A549 (cell line): ENCODE measurements around the gene PRTN3.

Experiments used
- CHD4 ChIP-seq: fragments of 200-600 bp; sonication (generic); IDR thresholded peaks from 2 replicates; pipeline ENCODE4 v1.6.1; 2016; ENCODE audit warnings: antibody characterized with exemption, mild to moderate bottlenecking, borderline replicate concordance
- EP300 ChIP-seq, 2 experiments: fragments of >200 bp; sonication (Bioruptor Twin); formaldehyde crosslinking; IDR thresholded peaks; 2 replicates in 1 of 2; 3 replicates in 1 of 2; pipeline ENCODE4 v1.6.1; 2016 to 2017
- HDAC2 ChIP-seq: fragments of 200-600 bp; sonication (generic); IDR thresholded peaks from 2 replicates; pipeline ENCODE4 v1.6.1; 2016
- HOXA7 ChIP-seq: fragments of 250-450 bp; sonication (Bioruptor Pico); IDR thresholded peaks from 2 replicates; pipeline ENCODE4 v1.5.0; 2020; ENCODE audit warnings: mild to moderate bottlenecking, moderate library complexity
- HOXB13 ChIP-seq: fragments of 250-450 bp; sonication (Bioruptor Pico); IDR thresholded peaks from 2 replicates; pipeline ENCODE4 v1.5.0; 2020; ENCODE audit warnings: low read depth, mild to moderate bottlenecking, moderate library complexity
- MAFK ChIP-seq: fragments of 450-650 bp; IDR thresholded peaks from 2 replicates; pipeline ENCODE4 v1.6.1; 2014; ENCODE audit not compliant: partially characterized antibody
- POLR2A ChIP-seq: IDR thresholded peaks from 2 replicates; pipeline ENCODE4 v1.6.1; 2012; ENCODE audit warnings: mild to moderate bottlenecking, low read length
- RFX5 ChIP-seq: fragments of 450-650 bp; IDR thresholded peaks from 2 replicates; pipeline ENCODE4 v1.7.1; 2014; ENCODE audit warnings: antibody characterized with exemption, mild to moderate bottlenecking, moderate library complexity
- ZC3H11A ChIP-seq: fragments of 450-650 bp; IDR thresholded peaks from 2 replicates; pipeline ENCODE4 v1.6.1; 2014; ENCODE audit warnings: antibody characterized with exemption, mild to moderate bottlenecking
- ZSCAN20 ChIP-seq: fragments of 250-450 bp; sonication (Bioruptor Pico); IDR thresholded peaks from 2 replicates; pipeline ENCODE4 v1.8.0; 2022; ENCODE audit warnings: mild to moderate bottlenecking, moderate library complexity
- TF ChIP-seq, protein P1 (sequence below): fragments of >200 bp; sonication (Bioruptor Twin); formaldehyde crosslinking; IDR thresholded peaks from 3 replicates; pipeline ENCODE4 v1.5.1; 2016
- TF ChIP-seq, protein P2 (sequence below): fragments of 200-600 bp; sonication (generic); IDR thresholded peaks from 2 replicates; pipeline ENCODE4 v1.6.1; 2016; ENCODE audit warnings: antibody characterized with exemption, mild to moderate bottlenecking, moderate library complexity
- TF ChIP-seq, protein P3 (sequence below): IDR thresholded peaks from 2 replicates; pipeline ENCODE4 v1.6.1; 2012
- TF ChIP-seq, protein P4 (sequence below): fragments of 250-450 bp; sonication (Bioruptor Pico); IDR thresholded peaks from 2 replicates; pipeline ENCODE4 v1.5.0; 2021; ENCODE audit warnings: mild to moderate bottlenecking, moderate library complexity, borderline replicate concordance

DNA sequence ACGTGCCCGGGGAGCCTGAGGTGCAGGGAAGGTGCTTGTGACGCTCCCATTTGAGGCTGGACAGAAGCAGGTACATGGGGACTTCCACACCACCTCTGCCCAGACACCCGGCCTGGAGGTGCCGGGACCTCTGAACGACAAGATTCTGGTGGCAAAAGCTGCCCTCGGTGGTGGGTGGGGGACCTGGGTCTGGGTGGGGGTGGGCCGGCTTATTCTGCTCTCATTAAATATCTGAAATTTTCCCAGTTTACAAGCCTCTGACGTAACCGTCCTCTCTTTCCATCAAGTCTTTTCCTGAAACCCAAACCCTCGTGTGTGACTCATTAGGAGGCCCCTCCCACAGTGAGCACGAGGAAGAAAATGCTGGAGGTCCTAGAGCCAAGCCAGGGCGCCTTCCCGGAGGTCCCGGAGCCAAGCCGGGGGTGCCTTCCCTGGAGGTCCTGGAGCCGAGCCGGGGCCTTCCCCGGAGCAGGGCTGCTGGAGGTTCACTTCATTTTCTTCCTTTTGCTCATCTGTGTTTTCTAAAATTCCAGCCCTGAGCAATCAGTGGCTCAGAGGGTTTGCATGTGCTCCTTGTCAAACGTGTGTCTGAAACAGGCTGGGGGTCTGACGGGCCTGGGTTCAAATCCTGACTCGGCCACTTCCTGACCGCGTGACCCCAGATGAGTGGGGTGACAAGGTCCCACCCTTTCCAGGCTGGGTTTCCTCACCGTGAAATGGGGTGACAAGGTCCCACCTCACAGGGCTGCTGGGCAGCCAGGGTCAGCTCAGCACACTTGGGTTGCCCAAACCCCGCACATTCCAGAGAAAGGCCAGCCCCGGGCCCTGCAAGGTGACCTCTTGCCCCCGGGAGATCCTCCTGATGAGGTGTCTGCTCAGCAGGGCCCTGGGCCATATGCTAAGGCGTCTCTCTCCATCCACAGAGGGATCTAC, 28.7 kb downstream of the PRTN3 start:
- no peak for TF ChIP-seq ZC3H11A
- TF ChIP-seq, protein P1, sequence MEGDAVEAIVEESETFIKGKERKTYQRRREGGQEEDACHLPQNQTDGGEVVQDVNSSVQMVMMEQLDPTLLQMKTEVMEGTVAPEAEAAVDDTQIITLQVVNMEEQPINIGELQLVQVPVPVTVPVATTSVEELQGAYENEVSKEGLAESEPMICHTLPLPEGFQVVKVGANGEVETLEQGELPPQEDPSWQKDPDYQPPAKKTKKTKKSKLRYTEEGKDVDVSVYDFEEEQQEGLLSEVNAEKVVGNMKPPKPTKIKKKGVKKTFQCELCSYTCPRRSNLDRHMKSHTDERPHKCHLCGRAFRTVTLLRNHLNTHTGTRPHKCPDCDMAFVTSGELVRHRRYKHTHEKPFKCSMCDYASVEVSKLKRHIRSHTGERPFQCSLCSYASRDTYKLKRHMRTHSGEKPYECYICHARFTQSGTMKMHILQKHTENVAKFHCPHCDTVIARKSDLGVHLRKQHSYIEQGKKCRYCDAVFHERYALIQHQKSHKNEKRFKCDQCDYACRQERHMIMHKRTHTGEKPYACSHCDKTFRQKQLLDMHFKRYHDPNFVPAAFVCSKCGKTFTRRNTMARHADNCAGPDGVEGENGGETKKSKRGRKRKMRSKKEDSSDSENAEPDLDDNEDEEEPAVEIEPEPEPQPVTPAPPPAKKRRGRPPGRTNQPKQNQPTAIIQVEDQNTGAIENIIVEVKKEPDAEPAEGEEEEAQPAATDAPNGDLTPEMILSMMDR, result no peak
- TF ChIP-seq ZSCAN20 (CRISPR knock-in tag), result no peak
- no peak for TF ChIP-seq RFX5
- no peak for TF ChIP-seq EP300 (IDR thresholded peaks at IDR 0.05)
- TF ChIP-seq HOXA7 (CRISPR knock-in tag), result no peak
- TF ChIP-seq, protein P2, sequence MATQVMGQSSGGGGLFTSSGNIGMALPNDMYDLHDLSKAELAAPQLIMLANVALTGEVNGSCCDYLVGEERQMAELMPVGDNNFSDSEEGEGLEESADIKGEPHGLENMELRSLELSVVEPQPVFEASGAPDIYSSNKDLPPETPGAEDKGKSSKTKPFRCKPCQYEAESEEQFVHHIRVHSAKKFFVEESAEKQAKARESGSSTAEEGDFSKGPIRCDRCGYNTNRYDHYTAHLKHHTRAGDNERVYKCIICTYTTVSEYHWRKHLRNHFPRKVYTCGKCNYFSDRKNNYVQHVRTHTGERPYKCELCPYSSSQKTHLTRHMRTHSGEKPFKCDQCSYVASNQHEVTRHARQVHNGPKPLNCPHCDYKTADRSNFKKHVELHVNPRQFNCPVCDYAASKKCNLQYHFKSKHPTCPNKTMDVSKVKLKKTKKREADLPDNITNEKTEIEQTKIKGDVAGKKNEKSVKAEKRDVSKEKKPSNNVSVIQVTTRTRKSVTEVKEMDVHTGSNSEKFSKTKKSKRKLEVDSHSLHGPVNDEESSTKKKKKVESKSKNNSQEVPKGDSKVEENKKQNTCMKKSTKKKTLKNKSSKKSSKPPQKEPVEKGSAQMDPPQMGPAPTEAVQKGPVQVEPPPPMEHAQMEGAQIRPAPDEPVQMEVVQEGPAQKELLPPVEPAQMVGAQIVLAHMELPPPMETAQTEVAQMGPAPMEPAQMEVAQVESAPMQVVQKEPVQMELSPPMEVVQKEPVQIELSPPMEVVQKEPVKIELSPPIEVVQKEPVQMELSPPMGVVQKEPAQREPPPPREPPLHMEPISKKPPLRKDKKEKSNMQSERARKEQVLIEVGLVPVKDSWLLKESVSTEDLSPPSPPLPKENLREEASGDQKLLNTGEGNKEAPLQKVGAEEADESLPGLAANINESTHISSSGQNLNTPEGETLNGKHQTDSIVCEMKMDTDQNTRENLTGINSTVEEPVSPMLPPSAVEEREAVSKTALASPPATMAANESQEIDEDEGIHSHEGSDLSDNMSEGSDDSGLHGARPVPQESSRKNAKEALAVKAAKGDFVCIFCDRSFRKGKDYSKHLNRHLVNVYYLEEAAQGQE, result no peak
- no peak for TF ChIP-seq HDAC2
- TF ChIP-seq POLR2A, result no peak
- no peak for TF ChIP-seq MAFK
- no peak for TF ChIP-seq CHD4
- no peak for TF ChIP-seq HOXB13 (CRISPR knock-in tag)
- TF ChIP-seq, protein P3, sequence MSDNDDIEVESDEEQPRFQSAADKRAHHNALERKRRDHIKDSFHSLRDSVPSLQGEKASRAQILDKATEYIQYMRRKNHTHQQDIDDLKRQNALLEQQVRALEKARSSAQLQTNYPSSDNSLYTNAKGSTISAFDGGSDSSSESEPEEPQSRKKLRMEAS, result peak; percentile 79
- TF ChIP-seq, protein P4, sequence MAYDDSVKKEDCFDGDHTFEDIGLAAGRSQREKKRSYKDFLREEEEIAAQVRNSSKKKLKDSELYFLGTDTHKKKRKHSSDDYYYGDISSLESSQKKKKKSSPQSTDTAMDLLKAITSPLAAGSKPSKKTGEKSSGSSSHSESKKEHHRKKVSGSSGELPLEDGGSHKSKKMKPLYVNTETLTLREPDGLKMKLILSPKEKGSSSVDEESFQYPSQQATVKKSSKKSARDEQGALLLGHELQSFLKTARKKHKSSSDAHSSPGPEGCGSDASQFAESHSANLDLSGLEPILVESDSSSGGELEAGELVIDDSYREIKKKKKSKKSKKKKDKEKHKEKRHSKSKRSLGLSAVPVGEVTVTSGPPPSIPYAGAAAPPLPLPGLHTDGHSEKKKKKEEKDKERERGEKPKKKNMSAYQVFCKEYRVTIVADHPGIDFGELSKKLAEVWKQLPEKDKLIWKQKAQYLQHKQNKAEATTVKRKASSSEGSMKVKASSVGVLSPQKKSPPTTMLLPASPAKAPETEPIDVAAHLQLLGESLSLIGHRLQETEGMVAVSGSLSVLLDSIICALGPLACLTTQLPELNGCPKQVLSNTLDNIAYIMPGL (CRISPR knock-in tag), result no peak
